ENCODE results near the gene NRP1.

The NRP1 gene

GRCh38 chr10:33216661-33217427 lies 117.6 kb downstream of the NRP1 start:
- in situ Hi-C loops (cut with MboI; ENCODE audit: low sequenced_read_pairs) = no loop called here

DNA sequence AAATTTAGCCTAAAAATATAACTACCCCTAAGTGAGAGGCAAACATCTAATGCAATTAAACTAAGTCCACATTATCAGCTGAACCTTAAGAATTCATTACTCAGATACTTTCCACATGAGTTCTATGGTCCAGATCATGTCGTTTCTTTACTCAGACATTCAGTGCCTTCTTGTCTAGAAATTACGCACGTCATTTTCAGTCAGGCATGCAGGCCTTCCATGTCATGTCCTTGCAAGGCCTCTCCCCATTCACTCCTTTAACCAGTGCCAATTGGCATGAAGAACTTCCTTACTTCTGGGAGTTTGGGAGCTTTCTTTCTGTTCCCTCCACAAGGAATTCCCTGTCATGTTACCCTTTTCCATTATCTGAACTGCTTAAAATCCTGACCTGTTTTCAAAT lies 118.8 kb downstream of the NRP1 start:
- in situ Hi-C loops (cut with MboI; ENCODE audit: low sequenced_read_pairs) = no loop called here

- in situ Hi-C loops (cut with MboI; ENCODE audit: low sequenced_read_pairs) = no loop called here
These were observed 119.3 kb downstream of the NRP1 start for GRCh38 chr10:33215154-33215553.

DNA sequence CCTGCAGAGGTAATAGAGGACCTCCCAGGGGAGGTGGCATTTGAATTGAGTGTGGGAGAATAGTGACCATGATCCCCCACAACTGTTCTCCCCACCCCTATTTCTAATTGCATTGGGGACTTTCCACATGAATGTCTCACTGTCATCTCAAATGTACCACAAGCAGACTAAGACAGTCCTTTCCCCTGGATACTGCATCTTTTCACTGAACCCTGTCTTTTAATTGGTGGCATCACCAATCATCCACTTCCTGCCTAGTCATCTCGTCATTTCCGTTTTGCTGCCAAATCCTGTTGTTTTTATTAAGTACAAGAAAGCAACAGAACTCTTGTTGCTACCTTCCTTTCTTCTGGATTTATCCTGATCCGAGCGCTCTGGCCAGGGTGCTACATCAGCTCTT lies 120.3 kb downstream of the NRP1 start:
- in situ Hi-C loops (cut with MboI; ENCODE audit: low sequenced_read_pairs) = no loop called here

DNA sequence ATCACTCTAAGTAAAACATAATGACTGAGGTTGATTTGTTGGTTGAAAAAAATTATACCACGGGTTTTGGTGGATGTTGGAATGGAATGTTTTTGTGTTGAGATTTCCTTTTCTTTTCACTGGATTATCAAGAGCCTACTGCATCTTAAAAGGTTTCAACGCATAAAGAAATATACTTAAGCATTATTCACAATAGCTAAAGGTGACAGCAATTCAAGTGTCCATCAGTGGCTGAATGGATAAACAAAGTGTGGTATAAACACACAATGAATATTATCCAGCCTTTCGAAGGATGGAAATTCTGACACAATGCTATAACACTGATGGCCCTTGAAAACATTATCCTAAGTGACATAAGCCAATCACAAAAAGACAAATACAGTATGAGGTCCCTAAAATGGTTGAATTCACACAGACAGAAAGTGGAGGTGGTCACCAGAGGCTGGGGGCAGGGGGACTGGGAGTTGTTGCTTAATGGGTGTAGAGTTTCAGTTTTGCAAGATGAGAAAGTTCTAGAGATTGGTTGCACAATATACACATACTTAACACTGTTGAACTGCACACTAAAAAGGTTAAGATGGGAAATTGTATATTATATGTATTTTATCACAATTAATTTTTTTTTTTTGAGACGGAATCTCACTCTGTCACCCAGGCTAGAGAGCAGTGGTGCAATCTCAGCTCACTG lies 122.3 kb downstream of the NRP1 start:
- in situ Hi-C loops (cut with MboI; ENCODE audit: low sequenced_read_pairs) = no loop called here

- in situ Hi-C loops (cut with MboI; ENCODE audit: low sequenced_read_pairs) = no loop called here
These were observed 123.2 kb downstream of the NRP1 start for GRCh38 chr10:33211106-33211878.

- in situ Hi-C loops (cut with MboI; ENCODE audit: low sequenced_read_pairs) = no loop called here
These were observed 124.7 kb downstream of the NRP1 start for GRCh38 chr10:33209802-33210201.

GRCh38 chr10:33208166-33208565 lies 126.3 kb downstream of the NRP1 start:
- in situ Hi-C loops (cut with MboI; ENCODE audit: low sequenced_read_pairs) = no loop called here

- in situ Hi-C loops (cut with MboI; ENCODE audit: low sequenced_read_pairs) = no loop called here
These were observed 130.4 kb downstream of the NRP1 start for GRCh38 chr10:33204031-33204430.

DNA sequence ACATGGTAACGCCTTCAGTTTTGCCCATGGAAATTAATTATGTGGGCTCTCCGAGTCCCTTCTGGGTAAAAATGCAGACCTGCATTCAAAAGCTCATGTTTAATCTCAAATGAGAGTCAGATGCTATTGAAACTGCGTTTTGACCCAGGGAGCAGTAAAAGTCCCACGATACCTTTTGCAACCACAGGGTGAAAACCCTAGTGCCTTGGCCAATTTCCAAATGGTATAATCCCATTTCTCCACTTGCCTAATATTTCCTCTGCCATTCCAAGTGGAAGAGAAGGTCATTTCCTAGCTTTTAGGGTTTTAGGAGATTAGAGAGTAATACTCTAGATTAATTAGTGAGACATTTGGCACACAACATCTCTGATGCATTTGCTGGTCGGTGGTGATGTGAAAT lies 132.5 kb downstream of the NRP1 start:
- in situ Hi-C loops (cut with MboI; ENCODE audit: low sequenced_read_pairs) = no loop called here

DNA sequence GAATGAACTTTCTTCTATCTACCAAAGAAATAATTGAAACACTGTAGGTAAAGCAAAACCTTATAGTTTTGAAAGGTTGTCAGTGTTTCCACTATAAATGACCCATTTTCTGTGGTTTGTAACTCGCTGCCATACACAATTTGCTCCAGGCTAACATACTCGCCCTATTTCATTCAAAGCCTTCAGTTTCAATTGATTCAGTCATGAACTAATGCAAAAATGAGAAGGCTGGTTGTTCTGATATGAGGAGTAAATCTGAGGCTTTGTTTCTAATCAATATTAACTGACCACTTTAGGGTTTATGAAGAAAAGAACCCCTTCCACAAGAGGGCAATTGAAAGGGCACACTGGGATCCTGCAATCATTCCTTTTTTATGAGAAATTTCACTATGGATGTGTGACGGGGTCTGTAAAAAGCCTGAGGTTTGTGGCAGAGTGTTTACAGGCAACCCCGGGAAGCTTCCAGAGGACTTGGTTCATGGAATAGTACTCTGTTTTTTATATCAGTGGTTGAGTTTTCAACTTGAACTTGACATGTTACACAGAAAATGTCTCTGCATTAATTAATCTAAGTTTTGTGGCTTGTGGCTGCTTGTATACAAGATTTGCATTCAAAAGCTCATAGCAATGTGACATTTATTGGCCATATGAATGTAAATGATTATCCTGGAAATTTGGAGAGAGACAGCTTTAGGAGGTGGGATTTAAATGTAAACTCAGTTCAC lies 133.2 kb downstream of the NRP1 start:
- in situ Hi-C loops (cut with MboI; ENCODE audit: low sequenced_read_pairs) = no loop called here

- in situ Hi-C loops (cut with MboI; ENCODE audit: low sequenced_read_pairs) = no loop called here
These were observed 134.7 kb downstream of the NRP1 start for GRCh38 chr10:33199731-33200232.

- in situ Hi-C loops (cut with MboI; ENCODE audit: low sequenced_read_pairs) = no loop called here
These were observed 135.9 kb downstream of the NRP1 start for GRCh38 chr10:33198610-33199009.

GRCh38 chr10:33196710-33197491 lies 137.6 kb downstream of the NRP1 start:
- in situ Hi-C loops (cut with MboI; ENCODE audit: low sequenced_read_pairs) = no loop called here

- in situ Hi-C loops (cut with MboI; ENCODE audit: low sequenced_read_pairs) = no loop called here
These were observed 138.1 kb downstream of the NRP1 start for GRCh38 chr10:33196377-33196706.

- in situ Hi-C loops (cut with MboI; ENCODE audit: low sequenced_read_pairs) = no loop called here
These were observed 138.7 kb downstream of the NRP1 start for GRCh38 chr10:33195608-33196376.

DNA sequence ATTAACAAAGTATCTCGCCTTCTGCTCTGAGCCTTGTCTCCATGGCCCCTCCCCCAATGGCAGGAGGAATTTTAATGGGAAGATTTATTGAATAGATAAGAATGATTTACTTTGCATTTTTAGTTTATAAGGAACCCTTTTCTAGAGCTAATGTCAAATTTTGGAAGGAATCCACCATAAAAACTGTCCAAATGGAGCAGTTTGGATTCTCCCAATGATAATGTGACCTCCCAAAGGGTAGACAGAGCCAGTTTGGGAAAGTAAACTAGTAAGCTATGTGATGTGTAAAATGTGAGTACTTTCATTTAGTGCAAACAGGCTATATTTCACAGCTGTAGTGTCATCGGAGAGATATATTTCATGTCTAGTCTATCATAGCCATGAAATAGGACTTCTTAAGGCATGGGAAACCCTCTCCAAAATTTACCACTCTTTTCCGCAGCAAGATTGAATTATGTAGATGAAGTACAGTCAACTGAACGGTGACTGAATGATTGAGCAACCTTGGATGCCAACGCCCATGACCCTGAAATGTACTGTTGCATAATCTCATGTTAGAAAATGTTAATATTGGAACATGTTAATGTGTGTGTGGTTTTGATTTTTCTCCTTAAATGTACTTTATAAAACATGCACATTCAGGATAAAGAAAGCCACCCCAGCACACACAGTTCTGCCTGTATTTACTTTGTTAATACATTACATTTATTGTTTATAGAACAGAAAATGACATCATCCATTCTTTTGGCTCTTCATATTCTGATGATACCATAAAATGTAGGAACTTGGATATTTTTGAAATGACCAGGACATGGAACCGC lies 140.6 kb downstream of the NRP1 start:
- in situ Hi-C loops (cut with MboI; ENCODE audit: low sequenced_read_pairs) = no loop called here

- in situ Hi-C loops (cut with MboI; ENCODE audit: low sequenced_read_pairs) = no loop called here
These were observed 141.3 kb downstream of the NRP1 start for GRCh38 chr10:33193057-33193700.

Data from HL-60/S4 treated with phorbol 12-myristate 13-acetate at 8.2 ng/mL for 4 days and 3 days (cell line).